ENCODE results near the gene CLSTN2. TPM values are rescaled to one million over a fixed set of nuclear protein-coding genes. Genes with fewer than 3 reads are reported as not detected.

Gene CLSTN2
- total and polyA plus RNA-seq, 9 donors = 28.9 to 263 (median 134) TPM

DNA sequence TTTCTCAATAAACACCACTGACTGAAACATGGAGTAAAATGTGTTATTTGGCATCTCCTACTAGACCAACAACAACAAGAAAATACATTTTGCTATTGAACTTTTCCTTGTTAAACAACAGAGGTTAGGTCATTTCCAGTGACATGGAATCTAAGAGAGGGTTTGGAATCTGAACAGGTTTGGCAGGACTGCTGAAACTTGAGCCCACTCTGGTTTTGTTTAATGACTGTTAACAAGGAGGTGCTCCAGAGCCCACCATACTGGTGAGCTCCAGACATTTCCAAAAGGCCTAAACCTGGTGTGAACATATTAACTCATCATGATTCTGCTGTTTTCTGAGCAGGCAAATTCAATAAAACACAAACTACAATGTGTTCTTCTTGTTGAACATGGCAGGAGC is 412.2 kb downstream of the CLSTN2 start:
- Histone ChIP-seq H3K4me3 (no peak overlapping the region), H3K27ac (no peak overlapping the region), H3K9me3 (no peaks in the 10 kb centered on the region), H3K4me1 (ENCODE audit: insufficient read depth) (peaks cover 13% of the 10 kb centered on the region), H3K27me3 (no peaks in the 10 kb centered on the region), H3K36me3 (no peaks in the 10 kb centered on the region)
- DNase-seq = no peak
- TF ChIP-seq, protein P1, sequence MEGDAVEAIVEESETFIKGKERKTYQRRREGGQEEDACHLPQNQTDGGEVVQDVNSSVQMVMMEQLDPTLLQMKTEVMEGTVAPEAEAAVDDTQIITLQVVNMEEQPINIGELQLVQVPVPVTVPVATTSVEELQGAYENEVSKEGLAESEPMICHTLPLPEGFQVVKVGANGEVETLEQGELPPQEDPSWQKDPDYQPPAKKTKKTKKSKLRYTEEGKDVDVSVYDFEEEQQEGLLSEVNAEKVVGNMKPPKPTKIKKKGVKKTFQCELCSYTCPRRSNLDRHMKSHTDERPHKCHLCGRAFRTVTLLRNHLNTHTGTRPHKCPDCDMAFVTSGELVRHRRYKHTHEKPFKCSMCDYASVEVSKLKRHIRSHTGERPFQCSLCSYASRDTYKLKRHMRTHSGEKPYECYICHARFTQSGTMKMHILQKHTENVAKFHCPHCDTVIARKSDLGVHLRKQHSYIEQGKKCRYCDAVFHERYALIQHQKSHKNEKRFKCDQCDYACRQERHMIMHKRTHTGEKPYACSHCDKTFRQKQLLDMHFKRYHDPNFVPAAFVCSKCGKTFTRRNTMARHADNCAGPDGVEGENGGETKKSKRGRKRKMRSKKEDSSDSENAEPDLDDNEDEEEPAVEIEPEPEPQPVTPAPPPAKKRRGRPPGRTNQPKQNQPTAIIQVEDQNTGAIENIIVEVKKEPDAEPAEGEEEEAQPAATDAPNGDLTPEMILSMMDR (IDR thresholded peaks at IDR 0.05) = no peak
- no peak for TF ChIP-seq POLR2A (IDR thresholded peaks at IDR 0.05)
- no peak for TF ChIP-seq EP300 (IDR thresholded peaks at IDR 0.05)
- intact Hi-C loops (cut with DNase I) = no loop called here

DNA sequence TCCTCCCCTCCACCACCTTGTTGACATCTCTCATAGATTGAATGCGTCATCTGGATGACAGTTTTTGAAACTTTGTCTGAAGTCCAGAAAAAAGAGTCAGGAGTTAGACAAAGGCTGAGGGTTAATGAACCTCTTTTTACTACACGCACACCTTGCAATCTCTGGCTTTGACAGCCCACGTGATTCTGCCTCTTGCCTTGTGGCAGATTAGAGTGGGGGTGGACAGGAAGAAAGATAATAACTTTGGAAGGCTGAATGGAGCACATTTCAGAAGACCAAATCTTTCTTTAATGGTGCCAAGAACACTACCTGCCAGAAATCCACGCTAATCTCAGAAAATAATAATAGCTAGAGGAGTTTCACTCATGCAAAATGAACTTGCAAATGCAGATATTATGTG is 415.0 kb downstream of the CLSTN2 start:
- WGBS, 3 donors = 47 to 59% (median 48%) methylated on average over 4 of the region's 4 CpGs
- intact Hi-C loops (cut with DNase I) = no loop called here
- Histone ChIP-seq H3K9me3 (no peaks in the 10 kb centered on the region), H3K27me3 (no peaks in the 10 kb centered on the region), H3K36me3 (no peaks in the 10 kb centered on the region), H3K27ac (no peak overlapping the region), H3K4me1 (ENCODE audit: insufficient read depth) (peaks cover 4% of the 10 kb centered on the region), H3K4me3 (no peak overlapping the region)
- TF ChIP-seq EP300 (IDR thresholded peaks at IDR 0.05) = no peak
- TF ChIP-seq, protein P1 (IDR thresholded peaks at IDR 0.05) = no peak
- no peak for DNase-seq

DNA sequence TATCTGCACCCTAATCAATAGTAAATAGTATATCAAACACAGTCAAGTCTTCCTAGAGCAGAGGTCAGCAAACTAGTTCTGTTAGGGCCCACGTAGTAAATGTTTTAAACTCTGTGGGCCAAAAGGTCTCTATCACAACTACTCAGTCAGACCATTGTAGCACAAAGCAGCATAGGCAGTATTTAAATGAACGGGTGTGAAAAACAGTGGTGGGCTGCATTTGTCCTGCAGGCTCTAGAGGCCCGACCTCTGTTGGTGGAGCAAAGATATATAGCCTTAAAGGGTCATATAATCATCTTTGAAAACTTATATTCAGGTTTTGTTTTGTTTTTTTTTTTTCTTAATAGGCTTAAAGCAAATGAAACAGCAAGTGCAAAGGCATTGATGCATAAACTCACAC is 416.5 kb downstream of the CLSTN2 start:
- no peaks in the 10 kb centered on the region for H3K27me3 ChIP-seq
- no peak overlapping the region for H3K27ac ChIP-seq
- H3K4me1 ChIP-seq (ENCODE audit: insufficient read depth) = peaks cover 2% of the 10 kb centered on the region
- no peak for TF ChIP-seq EP300 (IDR thresholded peaks at IDR 0.05)
- H3K4me3 ChIP-seq = no peak overlapping the region
- H3K36me3 ChIP-seq = no peaks in the 10 kb centered on the region
- H3K9me3 ChIP-seq = no peaks in the 10 kb centered on the region
- intact Hi-C loops (cut with DNase I) = no loop called here
- no peak for DNase-seq
- WGBS, 3 donors = 77 to 89% (median 88%) methylated on average over 3 of the region's 3 CpGs

DNA sequence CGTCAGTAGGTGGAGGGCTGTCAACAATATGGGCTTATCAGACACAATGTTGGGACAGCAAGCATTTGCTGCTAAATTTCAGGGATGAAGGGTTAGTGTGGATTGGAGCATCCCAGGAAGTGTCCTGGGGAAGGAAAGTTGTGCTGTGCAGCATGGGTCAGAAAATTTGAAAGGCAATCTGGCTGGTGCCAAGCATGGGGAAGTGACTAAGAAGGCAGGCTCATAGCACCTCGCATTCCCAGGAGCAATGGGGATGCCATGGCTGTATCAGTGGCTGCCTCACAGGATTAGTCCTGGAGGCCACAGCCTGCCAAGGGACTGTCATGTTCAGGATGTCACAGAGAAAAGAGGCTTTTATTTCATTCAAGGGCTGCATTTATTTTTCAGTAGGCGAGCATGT is 420.5 kb downstream of the CLSTN2 start:
- WGBS, 3 donors = 90 to 98% (median 94%) methylated on average over 3 of the region's 3 CpGs
- Histone ChIP-seq H3K4me3 (no peak overlapping the region), H3K9me3 (no peaks in the 10 kb centered on the region), H3K27me3 (no peaks in the 10 kb centered on the region), H3K36me3 (no peaks in the 10 kb centered on the region), H3K27ac (no peak overlapping the region), H3K4me1 (ENCODE audit: insufficient read depth) (peaks cover 3% of the 10 kb centered on the region)
- intact Hi-C loops (cut with DNase I) = no loop called here
- TF ChIP-seq, protein P1 (IDR thresholded peaks at IDR 0.05) = no peak
- DNase-seq = no peak

DNA sequence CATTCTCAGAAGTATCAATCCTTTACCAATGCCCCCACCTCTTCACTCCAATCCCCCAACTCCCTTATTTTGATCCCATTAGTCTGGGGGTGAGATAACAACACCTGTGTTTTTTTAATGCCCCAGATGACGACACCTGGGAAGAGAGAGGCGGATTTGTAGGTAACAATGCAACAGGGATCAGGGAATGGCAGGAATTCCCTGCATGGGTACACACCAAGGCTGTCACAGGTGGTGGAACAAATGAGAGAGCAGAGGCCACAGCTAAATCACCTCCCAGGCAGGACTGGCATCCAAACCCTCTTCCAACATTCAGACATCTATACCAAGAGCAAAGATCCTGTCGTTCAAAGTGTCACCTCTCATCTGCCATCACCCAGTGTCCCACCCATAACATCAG is 423.7 kb downstream of the CLSTN2 start:
- no peak for DNase-seq
- Histone ChIP-seq H3K27ac (no peak overlapping the region), H3K36me3 (no peaks in the 10 kb centered on the region), H3K4me1 (ENCODE audit: insufficient read depth) (peaks cover 3% of the 10 kb centered on the region), H3K4me3 (no peak overlapping the region), H3K9me3 (no peaks in the 10 kb centered on the region), H3K27me3 (no peaks in the 10 kb centered on the region)
- 92 to 97% (median 93%) methylated on average over 3 of the region's 3 CpGs for WGBS, 3 donors
- intact Hi-C loops (cut with DNase I) = no loop called here
- no peak for TF ChIP-seq POLR2A (IDR thresholded peaks at IDR 0.05)
- no peak for TF ChIP-seq EP300 (IDR thresholded peaks at IDR 0.05)
- TF ChIP-seq, protein P1 (IDR thresholded peaks at IDR 0.05) = no peak
